ENCODE measurements around the gene KANK4. TPM values are rescaled to one million over a fixed set of nuclear protein-coding genes. Genes with fewer than 3 reads are reported as not detected.

KANK4 gene
- total RNA-seq, 2 donors from 2014 or later = 0.96 to 1.7 TPM

DNA sequence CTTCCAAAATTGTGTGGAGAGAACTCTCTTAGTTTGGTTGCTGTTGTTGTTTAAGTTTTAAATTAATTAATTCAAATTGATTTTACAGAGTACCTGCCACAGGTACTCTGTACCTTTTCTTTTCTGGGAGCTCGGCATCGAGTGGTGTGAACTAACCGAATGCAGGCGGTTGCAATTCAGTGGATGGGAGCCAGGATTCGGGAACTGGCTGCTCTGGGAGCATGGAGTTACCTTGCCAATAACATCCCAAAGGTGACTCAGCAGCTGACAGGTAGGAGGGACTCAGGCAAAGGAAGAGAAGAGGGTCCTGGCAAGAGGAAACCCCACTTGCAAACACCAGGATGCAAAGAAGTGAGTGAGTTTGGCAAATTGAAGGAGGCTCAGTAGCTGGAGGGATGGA, 24.7 kb upstream of the KANK4 start:
- no peak overlapping the region for H3K27ac ChIP-seq
- no peaks in the 10 kb centered on the region for H3K9me3 ChIP-seq
- H3K36me3 ChIP-seq = no peaks in the 10 kb centered on the region
- no peaks in the 10 kb centered on the region for H3K4me1 ChIP-seq
- intact Hi-C loops (cut with DNase I) = no loop called here
- TF ChIP-seq, protein P1, sequence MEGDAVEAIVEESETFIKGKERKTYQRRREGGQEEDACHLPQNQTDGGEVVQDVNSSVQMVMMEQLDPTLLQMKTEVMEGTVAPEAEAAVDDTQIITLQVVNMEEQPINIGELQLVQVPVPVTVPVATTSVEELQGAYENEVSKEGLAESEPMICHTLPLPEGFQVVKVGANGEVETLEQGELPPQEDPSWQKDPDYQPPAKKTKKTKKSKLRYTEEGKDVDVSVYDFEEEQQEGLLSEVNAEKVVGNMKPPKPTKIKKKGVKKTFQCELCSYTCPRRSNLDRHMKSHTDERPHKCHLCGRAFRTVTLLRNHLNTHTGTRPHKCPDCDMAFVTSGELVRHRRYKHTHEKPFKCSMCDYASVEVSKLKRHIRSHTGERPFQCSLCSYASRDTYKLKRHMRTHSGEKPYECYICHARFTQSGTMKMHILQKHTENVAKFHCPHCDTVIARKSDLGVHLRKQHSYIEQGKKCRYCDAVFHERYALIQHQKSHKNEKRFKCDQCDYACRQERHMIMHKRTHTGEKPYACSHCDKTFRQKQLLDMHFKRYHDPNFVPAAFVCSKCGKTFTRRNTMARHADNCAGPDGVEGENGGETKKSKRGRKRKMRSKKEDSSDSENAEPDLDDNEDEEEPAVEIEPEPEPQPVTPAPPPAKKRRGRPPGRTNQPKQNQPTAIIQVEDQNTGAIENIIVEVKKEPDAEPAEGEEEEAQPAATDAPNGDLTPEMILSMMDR (IDR thresholded peaks at IDR 0.05) = no peak
- no peak for DNase-seq
- H3K27me3 ChIP-seq = no peaks in the 10 kb centered on the region
- no peak overlapping the region for H3K4me3 ChIP-seq
- no peak overlapping the region for H3K9ac ChIP-seq (ENCODE audit: low read depth in 2 of 2, low read length in 2 of 2)

- no peaks in the 10 kb centered on the region for H3K27me3 ChIP-seq
- no peak overlapping the region for H3K27ac ChIP-seq
- H3K9ac ChIP-seq (ENCODE audit: low read depth in 2 of 2, low read length in 2 of 2) = no peak overlapping the region
- intact Hi-C loops (cut with DNase I) = no loop called here
- TF ChIP-seq, protein P1 (IDR thresholded peaks at IDR 0.05) = no peak
- no peak overlapping the region for H3K4me3 ChIP-seq
- DNase-seq = no peak
- no peaks in the 10 kb centered on the region for H3K9me3 ChIP-seq
- H3K4me1 ChIP-seq = no peaks in the 10 kb centered on the region
- H3K36me3 ChIP-seq = no peaks in the 10 kb centered on the region
Observed at GRCh38 chr1:62342270-62342669, 23.0 kb upstream of the KANK4 start.

GRCh38 chr1:62341615-62342014, 22.4 kb upstream of the KANK4 start:
- Histone ChIP-seq H3K36me3 (no peaks in the 10 kb centered on the region), H3K27me3 (no peaks in the 10 kb centered on the region), H3K4me1 (no peaks in the 10 kb centered on the region), H3K9ac (ENCODE audit: low read depth in 2 of 2, low read length in 2 of 2) (no peak overlapping the region), H3K9me3 (no peaks in the 10 kb centered on the region), H3K4me3 (no peak overlapping the region), H3K27ac (no peak overlapping the region)
- TF ChIP-seq, protein P1 (IDR thresholded peaks at IDR 0.05) = no peak
- intact Hi-C loops (cut with DNase I) = no loop called here
- no peak for DNase-seq

DNA sequence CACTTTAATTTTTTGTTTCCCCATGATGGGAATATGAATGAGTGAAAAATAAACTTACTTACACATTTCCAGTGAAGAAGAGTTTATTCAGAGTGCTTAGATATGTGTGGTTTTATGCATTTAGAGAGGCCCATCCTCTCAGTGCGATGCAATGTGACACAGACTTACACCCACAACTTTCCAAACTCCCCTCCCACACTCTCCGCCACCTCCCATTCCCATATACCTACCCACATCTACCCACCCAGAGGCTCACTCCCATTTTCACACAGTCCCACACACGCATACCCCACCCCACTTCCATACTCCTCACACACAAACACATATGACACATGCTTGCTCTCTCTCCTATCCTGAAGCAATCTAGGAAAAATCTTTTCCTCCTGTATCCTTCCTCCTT, 21.9 kb upstream of the KANK4 start:
- no peaks in the 10 kb centered on the region for H3K36me3 ChIP-seq
- TF ChIP-seq, protein P1 (IDR thresholded peaks at IDR 0.05) = no peak
- no peaks in the 10 kb centered on the region for H3K4me1 ChIP-seq
- H3K9me3 ChIP-seq = no peaks in the 10 kb centered on the region
- no peak for DNase-seq
- H3K9ac ChIP-seq (ENCODE audit: low read depth in 2 of 2, low read length in 2 of 2) = no peak overlapping the region
- no peak overlapping the region for H3K27ac ChIP-seq
- intact Hi-C loops (cut with DNase I) = no loop called here
- H3K4me3 ChIP-seq = no peak overlapping the region
- no peaks in the 10 kb centered on the region for H3K27me3 ChIP-seq

GRCh38 chr1:62337706-62338631, 18.7 kb upstream of the KANK4 start:
- Histone ChIP-seq H3K36me3 (no peaks in the 10 kb centered on the region), H3K9ac (ENCODE audit: low read depth in 2 of 2, low read length in 2 of 2) (no peak overlapping the region), H3K4me3 (no peak overlapping the region), H3K4me1 (no peaks in the 10 kb centered on the region), H3K27me3 (no peaks in the 10 kb centered on the region), H3K27ac (no peak overlapping the region), H3K9me3 (no peaks in the 10 kb centered on the region)
- intact Hi-C loops (cut with DNase I) = no loop called here
- TF ChIP-seq, protein P1 (IDR thresholded peaks at IDR 0.05) = no peak
- DNase-seq = no peak
